Cortex of kidney (tissue), 1 donor: Measurements from ENCODE around the gene IQGAP2.
"Not testable (repeated sequence)": the region's sequence is repeated elsewhere in the genome, so short reads cannot be mapped to it uniquely, and the experiment has no call there.

Experiments
- DNase-seq: peaks from one replicate; lab custom pipeline; 2025; lab: John Stamatoyannopoulos, UW

The IQGAP2 gene

DNA sequence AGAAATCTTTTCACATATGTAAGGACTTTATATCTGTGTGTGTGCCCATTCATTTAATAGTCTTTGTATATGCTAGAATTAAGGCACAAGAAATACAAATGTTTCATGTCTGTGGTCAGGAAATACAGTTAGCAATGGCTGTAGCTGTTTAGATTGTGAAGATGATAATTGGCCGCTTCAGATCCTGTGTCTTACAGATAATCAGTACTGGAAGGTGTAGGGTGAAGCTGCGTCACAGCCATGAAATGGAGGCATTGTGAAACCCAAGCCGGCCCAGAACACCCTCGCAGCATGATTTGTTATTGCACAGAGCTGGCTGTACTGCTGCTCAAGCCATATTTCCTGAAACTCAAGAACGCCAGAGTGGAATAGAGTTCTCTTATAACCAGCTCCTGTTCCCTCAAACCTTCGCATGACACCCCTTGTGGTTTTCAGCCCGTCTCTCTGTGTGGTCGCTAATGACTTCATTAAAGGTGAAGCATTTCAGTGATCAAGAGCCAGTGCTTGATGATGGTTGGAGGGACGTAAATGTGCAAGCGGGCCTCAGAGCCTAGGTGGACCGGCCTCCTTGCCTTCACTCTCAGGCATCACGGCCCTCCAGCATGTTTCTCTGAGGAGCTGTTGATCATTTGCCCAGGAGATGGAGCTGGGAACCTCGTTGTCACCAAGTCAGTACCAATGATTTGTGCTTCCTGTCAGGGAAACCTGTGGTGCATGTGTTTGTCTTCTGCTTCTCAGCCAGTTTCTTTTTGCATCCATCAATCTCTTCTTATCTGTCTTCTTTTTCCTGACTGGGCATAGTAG is 140.0 kb downstream of the IQGAP2 start:
- DNase-seq = no peak

DNA sequence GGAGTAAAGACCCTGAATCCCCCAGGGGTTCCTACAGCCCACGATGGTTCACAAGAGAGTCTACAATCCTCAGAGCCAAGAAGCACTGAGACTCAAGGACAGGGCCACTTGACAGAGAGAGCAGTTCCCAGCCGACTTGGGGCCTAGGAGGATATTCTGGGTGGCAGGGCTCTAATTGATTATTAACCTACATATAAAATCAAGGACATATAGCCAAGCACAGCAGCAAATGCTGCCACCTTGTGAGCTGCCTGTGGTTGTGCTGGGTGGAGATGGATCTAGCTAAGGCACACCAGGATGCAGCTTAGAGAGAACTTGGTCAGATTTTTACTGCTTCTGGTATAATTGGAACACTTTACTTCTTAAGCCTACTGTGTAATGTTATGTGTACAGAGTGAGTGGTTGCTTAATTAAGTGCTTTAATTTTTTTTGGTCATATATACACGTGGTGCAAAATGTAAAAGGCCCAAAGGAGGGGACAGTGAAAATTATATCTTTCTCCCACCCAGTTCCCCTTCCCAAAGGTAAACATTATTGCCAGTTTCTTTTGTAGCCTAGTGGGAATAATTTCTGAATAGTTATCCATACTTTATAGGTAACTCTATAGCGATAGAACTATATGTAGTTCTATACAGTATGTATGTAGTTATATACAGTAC is 141.3 kb downstream of the IQGAP2 start:
- no peak for DNase-seq

DNA sequence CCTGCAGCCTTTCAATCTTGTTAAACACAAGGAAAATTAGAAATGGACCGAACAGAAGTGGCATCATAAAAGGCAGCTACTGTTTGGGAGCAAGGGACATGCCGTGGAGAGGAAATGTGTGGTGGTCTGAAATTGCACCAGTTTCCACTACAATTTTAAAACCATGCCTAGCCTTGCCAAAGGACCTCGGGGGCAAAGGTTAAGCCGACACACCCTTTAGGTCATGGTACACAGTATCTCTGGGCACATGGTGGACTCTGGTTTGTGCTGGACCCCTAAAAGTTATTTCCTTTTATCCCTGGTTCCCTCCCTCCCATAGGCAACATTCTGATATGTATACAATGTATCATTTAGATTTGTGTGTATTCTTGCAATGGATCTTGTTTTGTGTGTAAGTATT is 142.1 kb downstream of the IQGAP2 start:
- no peak for DNase-seq

DNA sequence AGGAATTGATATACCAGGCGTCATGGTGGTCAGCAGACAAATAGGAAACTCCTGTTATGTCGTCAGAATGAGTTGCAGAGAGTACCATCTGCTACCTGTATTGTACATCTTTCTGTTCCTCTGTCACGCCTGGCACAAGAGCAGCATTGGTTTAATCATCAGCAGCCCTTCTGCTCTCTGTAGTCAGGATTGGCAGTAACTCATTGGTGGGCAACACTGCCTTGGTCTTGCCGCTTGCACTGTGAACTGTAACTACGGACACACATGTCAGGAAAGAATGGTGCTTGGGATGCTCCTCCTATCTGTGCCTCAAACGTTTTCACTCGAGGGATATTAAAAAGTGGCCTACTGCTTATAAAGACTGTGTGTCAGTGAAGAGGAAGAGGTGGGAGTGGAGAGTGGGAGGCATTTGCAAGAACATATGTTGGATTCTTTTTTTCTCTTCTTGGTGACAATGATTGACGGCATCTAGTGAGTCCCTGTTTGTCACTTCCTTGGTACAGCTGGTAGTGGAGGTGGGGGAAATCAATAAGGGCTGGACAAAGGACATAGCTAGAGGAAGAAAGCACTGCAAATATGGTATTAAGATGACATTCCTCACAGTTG is 143.5 kb downstream of the IQGAP2 start:
- no peak for DNase-seq

DNA sequence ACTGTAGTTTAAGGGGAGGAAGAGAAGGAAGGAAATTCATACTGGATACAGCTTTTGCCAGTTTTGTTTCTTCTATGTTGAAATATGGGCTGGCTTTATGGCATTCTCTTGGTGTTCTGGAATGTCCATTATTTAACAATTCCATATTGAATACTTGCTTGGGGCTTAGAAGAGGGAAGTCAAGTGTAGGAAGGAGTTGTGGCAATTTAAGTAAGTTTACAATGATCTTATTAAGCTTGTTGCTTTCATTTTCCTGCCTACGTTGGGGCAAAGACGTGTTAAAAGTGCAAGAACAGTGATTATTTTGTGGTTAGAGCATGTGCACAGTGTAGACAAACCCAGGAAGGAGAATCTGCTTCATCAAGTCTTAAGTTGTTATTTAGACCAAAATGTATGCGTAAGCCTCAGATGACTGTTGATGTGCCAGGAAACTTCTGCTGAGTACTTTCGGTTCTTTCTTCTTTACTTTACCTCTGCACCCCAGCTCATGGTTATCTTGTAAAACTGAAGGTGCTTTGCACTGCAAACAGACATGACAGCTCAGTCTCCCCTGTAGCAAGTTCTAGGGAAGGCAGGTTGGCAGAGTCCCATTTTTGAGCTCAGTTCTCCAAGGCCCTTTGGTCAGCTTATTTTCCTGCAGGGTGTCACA is 144.3 kb downstream of the IQGAP2 start:
- DNase-seq = no peak

DNA sequence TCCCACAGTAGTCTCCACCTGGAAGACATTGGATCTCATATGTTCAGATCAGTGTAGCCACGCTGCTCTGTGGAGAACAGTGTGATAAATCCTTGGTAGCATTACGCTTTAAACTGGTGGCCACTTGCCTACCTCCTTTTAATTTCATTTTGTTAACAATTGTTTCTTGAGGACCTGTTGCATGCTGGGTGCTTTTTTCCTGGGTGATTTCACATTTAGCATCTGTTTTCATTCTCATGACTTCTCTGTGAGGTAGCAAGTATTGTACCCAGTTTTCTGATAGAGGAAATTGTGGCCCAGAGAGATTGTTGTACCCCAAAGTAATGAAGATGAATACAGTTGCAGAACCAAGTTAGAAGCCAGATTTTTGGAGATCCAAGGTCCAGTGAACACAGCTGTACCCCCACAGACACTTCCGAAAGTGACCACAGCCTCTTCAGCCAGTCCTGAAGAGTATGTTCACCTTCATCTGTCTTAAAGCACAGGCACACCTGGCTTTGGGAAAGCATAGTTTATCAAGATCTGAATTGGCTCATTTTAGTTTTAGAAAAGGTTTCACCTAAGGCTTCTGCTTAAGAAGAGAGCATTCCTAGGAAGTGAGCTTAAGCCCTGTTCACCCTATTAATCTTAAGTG is 144.9 kb downstream of the IQGAP2 start:
- DNase-seq = no peak

DNA sequence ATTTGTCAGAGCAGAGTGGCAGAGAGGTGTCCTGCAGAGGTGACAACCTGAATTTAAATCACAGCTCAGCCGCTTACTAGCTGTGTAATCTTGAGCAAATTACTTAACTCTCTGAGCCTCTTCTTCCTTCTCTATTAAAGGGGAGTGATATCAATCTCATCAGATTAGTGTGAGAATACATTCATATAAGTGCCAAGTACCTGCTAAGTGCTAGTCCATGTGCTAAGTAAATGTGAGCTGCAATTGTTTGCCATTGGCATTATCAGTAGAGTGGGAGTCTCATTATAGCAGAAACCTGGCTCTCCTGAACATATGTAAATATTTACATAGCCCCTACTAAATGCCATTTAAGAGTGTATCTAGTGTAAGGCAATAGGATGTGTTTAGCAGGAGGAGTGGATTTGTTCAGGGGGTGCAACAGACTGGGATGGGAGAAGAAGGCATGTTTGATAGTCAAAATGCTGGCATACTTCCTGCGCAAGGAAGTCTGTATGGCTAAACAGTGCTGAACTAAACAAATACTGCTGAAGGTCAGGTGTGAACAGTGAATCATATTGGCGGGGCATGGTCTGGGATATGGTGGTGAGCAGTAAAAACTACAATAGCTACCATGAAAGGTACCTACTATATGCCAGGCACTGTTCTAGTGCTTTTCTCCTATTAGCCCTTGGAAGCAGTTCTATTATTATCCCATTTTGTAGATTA is 145.6 kb downstream of the IQGAP2 start:
- no peak for DNase-seq

DNA sequence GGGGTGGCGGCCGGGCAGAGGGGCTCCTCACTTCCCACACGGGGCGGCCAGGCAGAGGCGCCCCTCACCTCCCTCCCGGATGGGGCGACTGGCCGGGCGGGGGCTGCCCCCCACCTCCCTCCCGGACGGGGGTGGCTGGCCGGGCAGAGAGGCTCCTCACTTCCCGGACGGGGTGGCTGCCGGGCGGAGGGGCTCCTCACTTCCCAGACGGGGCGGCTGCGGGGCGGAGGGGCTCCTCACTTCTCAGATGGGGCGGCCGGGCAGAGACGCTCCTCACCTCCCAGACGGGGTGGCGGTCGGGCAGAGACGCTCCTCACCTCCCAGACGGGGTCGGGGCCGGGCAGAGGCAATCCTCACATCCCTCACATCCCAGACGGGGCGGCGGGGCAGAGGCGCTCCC is 147.8 kb downstream of the IQGAP2 start:
- DNase-seq = not testable (repeated sequence)

DNA sequence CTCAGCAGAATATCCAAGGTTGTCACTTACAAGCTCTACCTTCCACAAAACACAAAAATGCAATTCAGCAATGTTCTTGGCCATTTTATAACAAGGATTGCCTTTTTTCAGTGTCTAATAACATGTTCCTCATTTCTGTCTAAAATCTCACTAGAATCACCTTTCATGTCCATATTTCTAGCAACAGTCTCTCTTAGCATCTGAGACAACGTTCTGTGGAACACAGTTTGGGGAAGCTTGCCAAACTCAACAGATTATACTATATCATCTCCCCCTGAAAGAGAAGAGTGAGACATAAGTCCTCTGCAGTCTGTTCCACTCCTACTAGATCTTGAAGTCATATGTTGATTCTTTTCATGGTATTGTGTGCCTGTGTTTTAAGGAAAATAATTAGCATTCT is 149.5 kb downstream of the IQGAP2 start:
- no peak for DNase-seq

DNA sequence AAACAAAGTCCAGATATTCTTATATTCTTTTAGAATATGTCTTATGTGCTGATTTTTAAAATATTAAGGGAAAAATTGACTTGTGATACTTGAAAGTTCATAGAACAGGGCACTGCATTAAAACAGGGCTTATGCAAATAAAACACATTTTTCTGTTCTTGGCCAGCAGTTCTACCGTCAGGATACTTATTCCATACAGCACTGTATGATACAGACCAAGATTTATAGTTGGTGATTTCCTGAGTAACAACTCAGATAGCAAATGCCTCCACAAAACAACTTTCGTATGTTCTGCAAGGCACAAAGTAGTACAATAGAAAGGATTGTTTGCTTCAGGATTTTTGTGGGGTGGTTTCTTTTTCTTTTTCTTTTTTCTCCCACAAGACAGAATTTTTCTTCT is 150.2 kb downstream of the IQGAP2 start:
- no peak for DNase-seq

DNA sequence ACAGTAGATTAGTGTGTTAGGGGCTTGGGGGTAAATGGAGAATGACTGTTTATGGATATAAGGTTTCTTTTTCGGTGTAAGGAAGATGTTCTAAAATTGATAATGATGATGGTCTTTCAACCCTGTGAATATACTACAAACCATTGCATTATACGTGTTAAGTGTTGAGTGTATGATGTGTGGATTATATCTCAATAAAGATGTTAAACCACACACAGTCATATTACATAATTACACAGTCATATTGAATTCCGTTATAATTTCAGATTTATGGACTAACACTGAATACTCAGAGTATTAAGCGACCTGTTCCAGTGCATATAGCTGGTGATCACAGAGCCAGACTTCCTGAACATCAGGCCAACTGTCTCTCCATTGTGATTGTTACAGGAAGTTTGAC is 152.0 kb downstream of the IQGAP2 start:
- DNase-seq = no peak

DNA sequence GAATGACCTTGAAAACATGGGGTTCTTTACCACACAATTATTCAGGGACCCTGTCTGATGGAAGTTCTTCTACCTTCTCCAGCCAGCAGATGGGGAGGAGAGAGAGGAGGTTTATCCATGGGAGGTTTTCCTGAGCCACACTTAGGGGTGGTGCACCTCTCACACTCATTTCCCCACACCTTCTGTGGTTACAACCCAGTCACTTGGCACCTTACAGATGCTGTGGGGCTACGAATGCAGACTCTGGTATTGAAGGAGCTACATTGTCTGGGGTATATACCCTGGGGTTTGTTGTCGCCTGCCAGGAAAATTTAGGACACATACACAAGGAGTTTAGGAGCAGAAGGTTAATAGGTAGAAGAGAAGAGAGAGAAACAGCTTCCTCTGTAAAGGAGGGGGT is 152.6 kb downstream of the IQGAP2 start:
- DNase-seq = no peak

DNA sequence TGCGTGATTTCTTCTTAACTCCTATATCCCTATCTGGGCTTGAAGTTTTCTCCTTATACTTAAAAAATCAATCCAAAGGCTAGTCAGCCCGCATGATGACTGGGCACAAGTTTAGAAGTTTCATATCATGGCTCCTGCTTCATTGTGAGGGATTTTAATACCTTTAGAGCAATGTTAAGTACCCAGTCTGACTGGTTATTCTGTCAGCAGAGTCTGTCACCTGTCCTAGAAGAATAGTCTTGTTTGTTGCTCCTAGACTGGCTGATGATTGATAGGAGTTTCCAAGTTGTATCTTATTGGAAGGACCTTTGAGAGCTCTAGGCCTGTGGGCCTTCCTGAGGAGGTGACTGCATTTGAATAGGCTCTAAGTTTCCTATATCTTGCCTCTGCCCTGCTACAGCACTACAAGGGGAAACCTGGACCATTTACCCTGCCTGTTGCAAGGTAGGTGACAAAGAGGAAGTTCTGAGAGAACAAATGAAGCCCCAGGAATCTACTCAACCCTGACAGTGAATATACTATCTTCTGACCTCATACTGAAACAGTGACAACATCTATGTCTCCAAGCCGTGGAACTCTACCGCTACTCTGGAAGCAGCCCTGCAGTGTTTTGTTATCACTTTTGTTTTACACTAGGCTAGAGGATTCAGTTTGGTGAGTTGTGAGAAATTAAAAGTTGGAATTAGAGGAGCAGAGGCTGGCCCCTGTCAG is 153.6 kb downstream of the IQGAP2 start:
- no peak for DNase-seq

DNA sequence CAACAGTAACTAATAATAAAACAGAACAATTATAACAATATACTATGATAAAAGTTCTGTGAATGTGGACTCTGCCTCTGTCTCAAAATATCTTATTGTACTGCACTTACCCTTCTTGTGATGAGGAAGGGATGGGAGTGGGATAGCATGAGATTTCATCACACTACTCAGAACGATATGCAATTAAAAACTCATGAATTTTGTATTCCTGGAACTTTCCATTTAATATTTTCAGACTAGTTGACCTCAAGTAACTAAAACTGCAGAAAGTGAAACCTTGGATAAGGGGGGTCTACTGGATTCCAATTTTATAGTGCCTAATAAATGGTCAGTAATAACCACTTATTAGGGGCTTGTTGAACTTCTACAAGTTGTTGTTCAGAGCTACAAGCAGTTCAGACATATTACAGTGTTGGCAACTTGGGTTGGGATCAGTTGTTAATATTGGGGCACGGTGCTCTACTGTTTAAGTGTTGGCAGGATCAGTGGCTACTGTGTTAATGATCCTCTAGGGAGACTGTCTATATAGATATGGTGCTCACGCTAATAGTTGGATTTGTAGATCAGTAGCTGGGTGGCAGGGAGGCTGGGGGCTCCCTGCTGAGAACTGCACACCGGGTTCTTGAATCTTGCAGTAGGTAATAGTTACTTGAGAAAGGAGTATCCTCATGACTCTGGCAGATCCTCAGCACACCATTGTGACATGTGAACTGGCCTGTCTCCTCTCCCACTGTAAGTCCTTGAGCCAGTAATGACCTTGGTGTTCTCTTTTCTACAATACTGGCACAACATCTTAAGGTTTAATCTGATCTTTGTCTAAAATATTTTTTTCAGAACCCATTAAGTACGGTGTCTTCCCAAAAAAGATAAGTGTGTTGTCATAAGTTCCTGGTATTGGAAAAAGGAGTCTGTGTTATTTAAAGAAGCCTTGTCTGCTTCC is 158.1 kb downstream of the IQGAP2 start:
- DNase-seq = no peak

DNA sequence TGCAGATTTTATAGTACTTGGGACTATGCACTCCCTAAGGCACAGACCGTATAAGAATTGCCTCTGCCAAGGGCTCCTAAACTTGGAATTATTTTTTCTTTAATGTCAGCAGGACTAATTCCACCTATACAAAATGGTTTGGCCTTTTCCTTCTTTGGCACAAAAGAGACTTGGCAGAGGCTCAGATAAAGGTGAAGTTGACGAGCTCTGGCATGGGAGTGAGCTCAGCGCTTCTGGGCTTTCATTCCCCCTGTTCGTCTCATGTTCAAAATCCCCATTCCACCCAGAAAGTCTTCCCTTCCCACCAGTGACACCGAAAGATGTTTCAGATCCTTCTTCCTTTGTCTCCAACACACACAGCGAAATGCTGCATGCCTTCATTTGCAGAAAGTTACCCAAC is 158.9 kb downstream of the IQGAP2 start:
- DNase-seq = no peak

DNA sequence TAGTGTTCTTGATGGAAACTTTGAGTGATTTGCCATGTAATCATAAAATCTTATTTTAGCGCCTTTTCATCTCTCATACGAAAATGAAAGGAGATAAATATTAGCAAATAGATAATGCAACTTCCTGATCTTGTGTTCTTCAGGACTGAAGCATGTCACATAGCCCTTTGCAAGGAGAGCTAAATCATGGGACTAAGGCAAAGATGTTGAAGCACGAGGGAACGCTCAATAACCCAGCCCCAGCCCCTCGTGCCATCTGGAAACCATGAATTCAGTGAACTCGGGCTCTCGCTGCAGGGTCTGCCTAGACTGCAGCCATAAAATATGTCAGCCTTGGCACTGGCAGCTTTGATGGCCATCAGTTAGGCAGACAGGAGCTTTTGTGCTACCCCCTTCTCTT is 161.9 kb downstream of the IQGAP2 start:
- no peak for DNase-seq

DNA sequence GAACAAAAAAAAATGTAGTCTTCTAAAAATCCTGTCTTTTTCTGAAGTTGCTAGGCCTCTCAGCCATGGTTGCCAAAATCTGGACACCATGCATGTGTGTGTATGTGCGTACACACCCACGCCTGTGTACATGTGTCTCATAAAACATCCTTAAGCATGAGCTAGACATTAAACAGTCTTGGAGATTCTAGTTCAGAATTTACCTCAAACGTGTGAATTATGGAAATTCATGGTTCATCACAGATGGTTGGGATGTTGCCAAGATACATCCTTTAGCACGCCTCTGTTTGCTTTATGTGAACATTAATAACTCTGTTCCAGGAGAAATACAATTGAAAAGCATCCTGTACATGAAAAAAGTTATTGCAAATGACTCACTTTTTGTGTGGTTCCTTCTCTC is 167.1 kb downstream of the IQGAP2 start:
- no peak for DNase-seq

DNA sequence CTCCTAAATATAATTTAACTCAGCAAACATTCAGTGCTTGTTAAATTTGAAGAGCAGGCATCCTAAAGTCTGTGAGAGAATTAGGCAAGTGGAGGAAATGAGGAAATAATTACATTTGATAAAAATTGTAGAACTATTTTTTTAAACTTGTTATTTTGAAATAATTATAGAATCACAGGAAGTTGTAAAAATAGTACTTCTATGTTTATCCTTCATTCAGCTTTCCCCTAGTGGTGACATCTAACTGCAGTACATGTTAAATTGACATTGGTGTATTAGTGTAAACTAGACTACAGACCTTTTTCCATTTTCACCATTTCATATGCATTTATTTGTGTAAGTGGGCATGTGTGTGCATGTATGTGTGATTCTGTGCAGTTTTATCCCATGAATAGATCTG is 168.5 kb downstream of the IQGAP2 start:
- DNase-seq = no peak

DNA sequence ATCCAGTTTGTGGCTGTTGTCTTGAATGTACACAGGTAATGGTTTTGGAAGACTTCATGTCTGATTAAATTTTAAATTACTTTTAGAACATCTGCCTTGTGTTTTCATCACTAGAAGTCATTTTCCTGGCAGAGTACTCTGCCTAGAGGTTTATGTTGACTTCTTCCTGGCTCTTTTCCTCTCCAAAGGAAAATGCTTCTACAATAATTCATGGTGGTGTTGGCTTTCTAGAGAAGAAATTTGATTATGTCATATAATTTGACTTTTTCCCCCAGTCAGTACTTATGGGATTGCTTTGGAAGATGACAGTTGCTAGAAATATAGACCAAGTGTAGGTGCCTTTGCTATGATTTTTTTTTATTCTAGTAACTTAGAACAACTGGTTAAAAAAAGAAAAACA is 173.4 kb downstream of the IQGAP2 start:
- DNase-seq = no peak

DNA sequence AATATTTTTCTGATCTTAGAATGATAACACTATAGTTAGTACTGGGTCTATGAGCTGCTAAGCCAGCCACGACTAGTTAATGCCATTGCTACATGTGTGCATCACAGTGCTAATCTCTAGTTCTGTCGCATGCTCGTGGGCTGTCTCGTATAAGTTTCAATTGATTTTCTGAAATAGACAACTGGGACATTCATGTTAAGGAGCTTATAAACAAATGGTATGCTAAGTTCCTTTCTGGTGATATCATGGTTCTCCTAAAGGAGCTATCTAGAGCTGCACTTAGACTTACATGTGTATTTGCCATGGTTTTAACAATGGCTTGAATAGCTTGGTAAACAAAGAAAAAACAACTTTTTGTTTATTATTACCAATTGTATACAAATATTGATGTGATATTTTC is 173.9 kb downstream of the IQGAP2 start:
- no peak for DNase-seq
